Pancreas (tissue), 10 donors: ENCODE results near the gene DNAJB6. TPM values are rescaled to one million over a fixed set of nuclear protein-coding genes. Genes with fewer than 3 reads are reported as not detected.
A peak's percentile ranks its signal among the peaks of the same experiment; 100 is the strongest.

Source experiments
- ATAC-seq, 4 donors: fragments of 200-7000 bp; cut with Tn5 transposase; one replicate each; pipeline versions ENCODE4 v1.8.0 to v1.9.1; 2020; ENCODE audit warnings: mild to moderate bottlenecking in 4 of 4, moderate library complexity in 4 of 4
- DNase-seq, 6 donors: peaks; one replicate each; pipeline ENCODE4 v3.0.0-alpha.2; 2020
- FAIRE-seq: peaks from 2 replicates; lab custom pipeline; 2012; peaks lifted over from hg19 to GRCh38; lab: Jason Lieb, UNC
- H3K27ac ChIP-seq, 4 donors: fragments of 200-600 bp; sonication (generic); 1 replicate in 3 of 4; 2 replicates in 1 of 4; pipeline versions ENCODE4 v1.5.0 to v1.8.0; 2020
- H3K27me3 ChIP-seq, 4 donors: fragments of 200-600 bp; one replicate each; pipeline ENCODE4 v1.8.0; 2021
- H3K36me3 ChIP-seq, 3 donors: fragments of 200-600 bp; sonication (generic) in 1 of 3; one replicate each; pipeline versions ENCODE4 v1.5.0 to v1.8.0; 2020 to 2021
- H3K4me1 ChIP-seq, 3 donors: fragments of 200-600 bp; one replicate each; pipeline ENCODE4 v1.8.0; 2021
- H3K4me3 ChIP-seq, 4 donors: fragments of 200-600 bp; sonication (generic) in 2 of 4; one replicate each; pipeline versions ENCODE4 v1.5.0 to v1.8.0; 2020 to 2021
- H3K9me3 ChIP-seq, 4 donors: fragments of 200-600 bp; one replicate each; pipeline ENCODE4 v1.8.0; 2021
- CTCF ChIP-seq, 4 donors: fragments of 200-600 bp; sonication (generic) in 3 of 4; IDR thresholded peaks; one replicate each; pipeline versions ENCODE4 v1.5.0 to v1.8.0; 2021; ENCODE audit warnings: antibody characterized with exemption in 4 of 4
- WGBS, 2 donors: extraction: QIAGEN DNeasy Blood & Tissue Kit; methylation state at CpG; one replicate each; pipeline ENCODE4 v1.1.7; 2013; 5-methylcytosine and 5-hydroxymethylcytosine counted together
- intact Hi-C, 3 donors: fragments of 100-400 bp; cut with DNase I; formaldehyde crosslinking; loops; one replicate each; pipeline versions ENCODE4 v1.11.1 to v1.14.2; 2022
- polyA plus RNA-seq, 2 donors: library from polyadenylated mRNA; stranded (reverse); fragments of 200-250 nt; gene quantifications; one replicate each; pipeline ENCODE4 v1.2.3, GENCODE V29; 2013
- total RNA-seq, 6 donors: library from RNA; stranded (reverse); fragmentation: NEBNext Ultra II Directional in 4 of 6; extraction: Animal tissue kit (Norgen Biotek cat#: 25700) in 4 of 6; gene quantifications; one replicate each; pipeline versions ENCODE4 v1.2.1 to v1.2.4, GENCODE V29; 2021 to 2023
- donor health status: healthy with polysubstance abuse.
- donor health status: DM: no; HTN: no; CAD: no; lungs with moderate emphysema.
- donor health status: DM: no; HTN: no; CAD: no.
- donor health status: control.
- donor health status: control.
- donor health status: Bipolar disorder and iron deficiency.
- donor health status: DM: yes; HTN: yes; CAD: no.
- donor health status: DM: no; HTN: no; CAD: no.
- donor health status: DM: no; HTN: no; CAD: no.
- donor health status: DM: yes; HTN: yes; CAD: no.

The DNAJB6 gene
- total and polyA plus RNA-seq, 8 donors, result 23.0 to 49.4 (median 32.6) TPM

DNA sequence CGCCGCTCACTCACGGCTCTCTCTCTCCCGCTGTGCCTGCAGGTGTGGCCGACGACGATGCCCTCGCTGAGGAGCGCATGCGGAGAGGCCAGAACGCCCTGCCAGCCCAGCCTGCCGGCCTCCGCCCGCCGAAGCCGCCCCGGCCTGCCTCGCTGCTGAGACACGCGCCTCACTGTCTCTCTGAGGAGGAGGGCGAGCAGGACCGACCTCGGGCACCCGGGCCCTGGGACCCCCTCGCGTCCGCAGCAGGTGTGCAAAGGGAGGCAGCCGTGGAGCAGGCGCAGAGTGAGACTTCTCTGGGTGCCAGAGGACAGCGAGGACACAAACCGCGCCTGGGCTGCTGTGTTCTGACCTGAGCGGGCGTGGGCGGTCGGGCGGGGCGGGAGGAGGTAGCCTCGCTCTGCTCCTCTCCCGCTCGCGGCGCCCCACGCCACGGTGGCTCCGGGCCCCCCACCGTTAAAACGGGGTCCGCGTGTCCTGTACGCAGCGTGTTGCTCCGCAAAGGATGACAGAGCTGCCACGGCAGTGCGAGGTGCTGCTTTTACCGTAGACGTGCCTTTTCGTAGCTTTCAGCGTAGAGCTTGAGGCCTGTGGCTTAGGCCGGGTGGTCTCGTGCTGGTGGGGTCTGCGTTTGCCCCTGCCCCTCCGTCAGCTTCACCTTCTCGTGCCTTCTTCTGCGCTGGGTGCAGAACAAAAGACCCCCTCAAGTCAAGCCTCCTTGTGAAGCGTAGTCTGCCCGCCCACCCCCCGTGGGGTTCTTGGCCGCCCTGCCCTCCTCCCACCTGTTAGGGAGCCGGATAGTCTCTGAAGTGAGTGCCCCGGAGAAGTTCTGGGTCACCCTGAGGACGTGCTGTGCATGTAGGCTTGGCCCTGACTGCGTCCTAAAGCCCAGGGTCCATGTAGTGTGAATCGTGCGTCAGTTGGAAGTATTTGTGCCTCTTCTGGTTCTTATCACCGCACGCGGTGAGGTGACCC lies 73.2 kb downstream of the DNAJB6 start:
- FAIRE-seq (no peak), ATAC-seq (no peak), DNase-seq (peak in 1 of 6 donors; percentile 71)
- no peak overlapping the region for H3K27ac ChIP-seq
- no peak overlapping the region for H3K4me3 ChIP-seq
- H3K4me1 ChIP-seq, result no peaks in the 10 kb centered on the region
- intact Hi-C loops, result no loop called here
- H3K27me3 ChIP-seq, result no peaks in the 10 kb centered on the region
- H3K36me3 ChIP-seq, result no peaks in the 10 kb centered on the region
- 96 to 98% methylated on average over 77 to 78 of the region's 78 CpGs for WGBS, 2 donors
- H3K9me3 ChIP-seq, result no peaks in the 10 kb centered on the region
- no peak for TF ChIP-seq CTCF (IDR thresholded peaks at IDR 0.05)

DNA sequence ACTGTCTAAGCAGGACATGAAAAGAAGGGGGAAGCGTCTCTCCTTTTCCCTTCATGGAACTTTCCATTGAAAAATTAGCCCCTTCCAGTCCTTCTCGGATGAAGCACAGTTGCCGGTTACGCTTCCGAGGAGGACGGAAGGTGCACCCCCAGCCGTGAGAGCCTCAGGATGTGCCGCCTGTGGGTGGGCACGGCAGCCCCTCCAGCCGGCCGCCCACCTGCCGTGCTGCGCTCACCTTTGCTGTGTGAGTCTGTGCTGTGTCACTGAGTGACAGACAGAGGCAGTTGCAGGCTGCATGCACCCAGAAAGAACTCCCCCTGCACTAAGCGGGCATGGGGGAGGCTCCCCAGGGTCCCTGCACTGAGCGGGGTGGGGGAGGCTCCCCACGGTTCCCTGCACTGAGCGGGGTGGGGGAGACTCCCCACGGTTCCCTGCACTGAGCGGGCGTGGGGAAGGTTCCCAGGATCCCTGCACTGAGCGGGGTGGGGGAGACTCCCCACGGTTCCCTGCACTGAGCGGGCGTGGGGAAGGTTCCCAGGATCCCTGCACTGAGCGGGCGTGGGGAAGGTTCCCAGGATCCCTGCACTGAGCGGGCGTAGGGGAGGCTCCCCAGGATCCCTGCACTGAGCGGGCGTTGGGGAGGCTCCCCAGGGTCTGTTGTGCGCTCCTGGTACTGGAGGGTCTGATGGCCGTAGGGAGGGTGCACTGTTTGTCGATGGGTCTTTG lies 74.2 kb downstream of the DNAJB6 start:
- ATAC-seq (no peak), DNase-seq (peak in 1 of 6 donors; percentile 39), FAIRE-seq (no peak)
- H3K4me3 ChIP-seq, result no peak overlapping the region
- H3K9me3 ChIP-seq, result no peaks in the 10 kb centered on the region
- no peak overlapping the region for H3K27ac ChIP-seq
- H3K36me3 ChIP-seq, result peaks cover 0 to 2% (median 0%) of the 10 kb centered on the region in 3 donors
- 96 to 98% methylated on average over 30 to 33 of the region's 33 CpGs for WGBS, 2 donors
- H3K27me3 ChIP-seq, result no peaks in the 10 kb centered on the region
- no peaks in the 10 kb centered on the region for H3K4me1 ChIP-seq
- intact Hi-C loops, result no loop called here
- TF ChIP-seq CTCF (IDR thresholded peaks at IDR 0.05), result no peak

DNA sequence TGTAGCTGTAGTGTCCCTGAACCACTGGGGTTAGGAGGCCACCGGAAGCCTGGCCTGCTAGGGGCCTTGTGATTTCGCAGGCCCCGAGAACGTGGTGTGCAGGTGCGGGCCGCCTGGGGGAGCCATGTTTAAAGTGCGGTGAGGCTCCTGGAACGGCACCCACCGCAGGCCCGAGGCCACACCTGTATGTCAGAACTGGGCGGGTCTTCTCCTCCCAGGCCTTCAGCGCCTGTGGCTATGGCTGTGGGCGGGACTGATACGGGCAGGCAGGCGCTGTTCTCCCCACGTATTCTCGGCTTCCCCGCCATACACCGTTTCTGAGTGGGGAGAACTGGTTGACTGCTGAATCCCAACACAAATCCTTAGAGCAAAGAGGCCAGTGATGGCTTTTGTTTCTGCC lies 74.8 kb downstream of the DNAJB6 start:
- no peaks in the 10 kb centered on the region for H3K9me3 ChIP-seq
- DNase-seq (no peak), ATAC-seq (no peak), FAIRE-seq (no peak)
- H3K4me3 ChIP-seq, result no peak overlapping the region
- H3K4me1 ChIP-seq, result no peaks in the 10 kb centered on the region
- H3K27me3 ChIP-seq, result no peaks in the 10 kb centered on the region
- H3K36me3 ChIP-seq, result peaks cover 0 to 4% (median 0%) of the 10 kb centered on the region in 3 donors
- intact Hi-C loops, result no loop called here
- 87 to 89% methylated on average over 19 of the region's 19 CpGs for WGBS, 2 donors
- H3K27ac ChIP-seq, result no peak overlapping the region
- no peak for TF ChIP-seq CTCF (IDR thresholded peaks at IDR 0.05)

- ATAC-seq (no peak), FAIRE-seq (no peak)
- peaks cover 0 to 4% (median 0%) of the 10 kb centered on the region in 3 donors for H3K36me3 ChIP-seq
Observed at GRCh38 chr7:157412021-157412443, 75.2 kb downstream of the DNAJB6 start.

More at GRCh38 chr7:157412021-157412443, 75.2 kb downstream of the DNAJB6 start:
- DNase-seq, result no peak
- 94 to 95% methylated on average over 11 of the region's 11 CpGs for WGBS, 2 donors
- H3K27ac ChIP-seq, result no peak overlapping the region
- no peak for TF ChIP-seq CTCF (IDR thresholded peaks at IDR 0.05)
- H3K9me3 ChIP-seq, result no peaks in the 10 kb centered on the region
- no peaks in the 10 kb centered on the region for H3K4me1 ChIP-seq
- no peaks in the 10 kb centered on the region for H3K27me3 ChIP-seq
- H3K4me3 ChIP-seq, result no peak overlapping the region
- intact Hi-C loops, result no loop called here
